CD14-positive monocyte (primary cell): ENCODE data around the gene TMEM171. TPM values are rescaled to one million over a fixed set of nuclear protein-coding genes. Genes with fewer than 3 reads are reported as not detected.

Experiments used
- DNase-seq, 3 donors: peaks; one replicate each; pipeline ENCODE4 v3.0.0-alpha.2; 2011 to 2022
- H2AFZ ChIP-seq: 2 replicates; pipeline ENCODE4 v1.6.0; 2012; ENCODE audit warnings: mild to moderate bottlenecking, low read depth, low read length, inconsistent platforms; ENCODE audit not compliant: insufficient read depth, poor library complexity, severe bottlenecking
- H3K27ac ChIP-seq, 2 donors: 1 replicate in 1 of 2; 2 replicates in 1 of 2; pipeline ENCODE4 v1.5.1; 2012 to 2013; ENCODE audit warnings: low read length in 2 of 2, control low read depth in 1 of 2, inconsistent platforms in 1 of 2, low read depth in 1 of 2, mild to moderate bottlenecking in 1 of 2
- H3K27me3 ChIP-seq, 2 donors: one replicate each; pipeline versions ENCODE4 v1.6.0 to v1.6.1; 2011 to 2013; ENCODE audit warnings: low read length in 2 of 2; ENCODE audit not compliant: control insufficient read depth in 2 of 2, insufficient read depth in 2 of 2
- H3K36me3 ChIP-seq, 2 donors: replicated peaks in 1 of 2; 1 replicate in 1 of 2; 2 replicates in 1 of 2; pipeline versions ENCODE4 v1.5.1 to v1.6.1; 2012 to 2013; ENCODE audit warnings: low read length in 2 of 2, control low read depth in 1 of 2, inconsistent platforms in 1 of 2, mild to moderate bottlenecking in 1 of 2; ENCODE audit not compliant: insufficient read depth in 2 of 2, control insufficient read depth in 1 of 2
- H3K4me1 ChIP-seq, 2 donors: 1 replicate in 1 of 2; 2 replicates in 1 of 2; pipeline versions ENCODE4 v1.5.1 to v1.6.1; 2012 to 2013; ENCODE audit warnings: low read length in 2 of 2, control low read depth in 1 of 2, inconsistent platforms in 1 of 2, mild to moderate bottlenecking in 1 of 2, moderate library complexity in 1 of 2; ENCODE audit not compliant: insufficient read depth in 2 of 2, control insufficient read depth in 1 of 2
- H3K4me2 ChIP-seq: replicated peaks from 2 replicates; pipeline ENCODE3; 2012; ENCODE audit warnings: low read length, moderate library complexity, mild to moderate bottlenecking; ENCODE audit not compliant: poor library complexity, severe bottlenecking; ENCODE audit errors: extremely low read depth
- H3K4me3 ChIP-seq, 3 experiments: fragments of 200-600 bp in 1 of 3; sonication (generic) in 1 of 3; replicated peaks in 1 of 3; 1 replicate in 2 of 3; 2 replicates in 1 of 3; pipeline ENCODE4 v1.5.1; 2011 to 2013; ENCODE audit warnings: low read length in 3 of 3, mild to moderate bottlenecking in 3 of 3, control low read depth in 2 of 3, low read depth in 2 of 3, inconsistent platforms in 1 of 3, moderate library complexity in 1 of 3
- H3K79me2 ChIP-seq: 2 replicates; pipeline ENCODE4 v1.6.0; 2012; ENCODE audit warnings: mild to moderate bottlenecking, control low read depth, inconsistent platforms, low read length, moderate library complexity; ENCODE audit not compliant: insufficient read depth
- H3K9ac ChIP-seq: 2 replicates; pipeline ENCODE4 v1.6.0; 2017; ENCODE audit warnings: low read length, mild to moderate bottlenecking; ENCODE audit not compliant: insufficient read depth, poor library complexity, severe bottlenecking
- H3K9me3 ChIP-seq, 2 donors: replicated peaks in 1 of 2; 1 replicate in 1 of 2; 2 replicates in 1 of 2; pipeline versions ENCODE4 v1.5.1 to v1.6.1; 2012 to 2013; ENCODE audit warnings: low read length in 2 of 2, control low read depth in 1 of 2; ENCODE audit not compliant: control insufficient read depth in 1 of 2, insufficient read depth in 1 of 2
- H4K20me1 ChIP-seq: 2 replicates; pipeline ENCODE4 v1.6.0; 2012; ENCODE audit warnings: mild to moderate bottlenecking, low read length, control low read depth, moderate library complexity; ENCODE audit not compliant: insufficient read depth
- H3K27ac Mint-ChIP-seq, 7 donors: one replicate each; pipeline ENCODE4 v1.8.0; 2020; ENCODE audit warnings: mild to moderate bottlenecking in 7 of 7, mixed read lengths in 7 of 7, moderate library complexity in 6 of 7, inconsistent platforms in 2 of 7
- H3K27me3 Mint-ChIP-seq, 3 donors: one replicate each; pipeline ENCODE4 v1.8.0; 2021 to 2022; ENCODE audit warnings: low read depth in 3 of 3, mild to moderate bottlenecking in 3 of 3, mixed read lengths in 3 of 3, moderate library complexity in 3 of 3, inconsistent platforms in 1 of 3
- H3K36me3 Mint-ChIP-seq, 2 donors: one replicate each; pipeline ENCODE4 v1.8.0; 2020; ENCODE audit warnings: mixed read lengths in 2 of 2, inconsistent platforms in 1 of 2, mild to moderate bottlenecking in 1 of 2
- H3K4me1 Mint-ChIP-seq: one replicate; pipeline ENCODE4 v1.8.0; 2020; ENCODE audit warnings: mild to moderate bottlenecking, mixed read lengths
- H3K4me3 Mint-ChIP-seq, 2 donors: one replicate each; pipeline ENCODE4 v1.8.0; 2020; ENCODE audit warnings: mild to moderate bottlenecking in 2 of 2, mixed read lengths in 2 of 2, moderate library complexity in 1 of 2
- H3K9me3 Mint-ChIP-seq, 7 donors: one replicate each; pipeline ENCODE4 v1.8.0; 2020 to 2022; ENCODE audit warnings: mixed read lengths in 7 of 7, mild to moderate bottlenecking in 6 of 7, moderate library complexity in 6 of 7, inconsistent platforms in 2 of 7
- WGBS: methylation state at CpG from one replicate; pipeline ENCODE4 v1.1.5; 2013; ENCODE audit warnings: missing lambda C conversion rate; ENCODE audit not compliant: insufficient coverage; 5-methylcytosine and 5-hydroxymethylcytosine counted together
- intact Hi-C, 2 donors: fragments of 100-400 bp; cut with micrococcal nuclease; formaldehyde crosslinking; loops; one replicate each; pipeline versions ENCODE4 v1.15.0 to v1.15.1; 2023
- polyA plus RNA-seq, 3 donors: library from polyadenylated mRNA; depleted of rRNA in 1 of 3; unstranded in 2 of 3; stranded (reverse) in 1 of 3; fragments of 300-500 nt in 2 of 3; fragments of >200 nt in 1 of 3; fragmentation: Illumina TruSeq in 2 of 3; gene quantifications; 1 replicate in 2 of 3; 2 replicates in 1 of 3; pipeline ENCODE4 v1.2.3, GENCODE V29; 2012 to 2021
- TF ChIP-seq, protein P1 (sequence below): fragments of 200-600 bp; IDR thresholded peaks from one replicate; pipeline ENCODE4 v1.8.0; 2022; ENCODE audit warnings: antibody characterized with exemption, mild to moderate bottlenecking

The TMEM171 gene
- polyA plus RNA-seq, 3 donors, result not detected

DNA sequence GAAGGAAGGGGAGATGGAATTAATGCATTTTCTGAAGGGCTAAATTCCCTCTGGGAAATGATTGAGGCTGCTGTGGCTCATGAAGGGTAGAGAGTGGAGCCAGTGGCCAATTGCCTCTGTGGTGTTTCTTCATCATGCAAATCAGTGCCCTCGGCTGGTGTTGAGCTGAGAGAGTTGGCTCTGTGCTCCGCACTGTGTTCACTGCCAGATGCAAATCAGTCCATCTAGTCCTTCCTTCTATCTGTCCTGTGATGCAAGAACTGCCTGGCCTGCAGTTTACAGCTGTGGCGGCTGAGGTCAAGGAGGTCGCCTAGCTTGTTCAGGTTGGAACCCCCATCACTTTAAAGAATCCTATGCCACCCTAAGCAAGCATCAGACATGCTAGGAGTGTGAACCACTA is 6.0 kb downstream of the TMEM171 start:
- H2AFZ ChIP-seq, result no peak overlapping the region
- no peaks in the 10 kb centered on the region for H3K4me1 ChIP-seq
- H3K27me3 ChIP-seq, result peaks cover 19 to 67% of the 10 kb centered on the region in 2 donors
- no peak for DNase-seq
- Mint-ChIP-seq H3K4me3 (no peak overlapping the region), H3K36me3 (no peaks in the 10 kb centered on the region), H3K27ac (peak overlapping the region in 1 of 7 donors; percentile 14), H3K27me3 (peaks cover 47 to 89% (median 73%) of the 10 kb centered on the region in 3 donors), H3K9me3 (peaks cover 0 to 2% (median 0%) of the 10 kb centered on the region in 7 donors), H3K4me1 (peaks cover 1% of the 10 kb centered on the region)
- 81% methylated on average over 3 of the region's 4 CpGs for WGBS
- H3K4me2 ChIP-seq, result no peak overlapping the region
- H3K9ac ChIP-seq, result no peak overlapping the region
- no peak overlapping the region for H3K4me3 ChIP-seq
- H4K20me1 ChIP-seq, result no peaks in the 10 kb centered on the region
- intact Hi-C loops, result no loop called here
- H3K9me3 ChIP-seq, result no peaks in the 10 kb centered on the region
- H3K27ac ChIP-seq, result no peak overlapping the region
- H3K79me2 ChIP-seq, result no peaks in the 10 kb centered on the region
- TF ChIP-seq, protein P1, sequence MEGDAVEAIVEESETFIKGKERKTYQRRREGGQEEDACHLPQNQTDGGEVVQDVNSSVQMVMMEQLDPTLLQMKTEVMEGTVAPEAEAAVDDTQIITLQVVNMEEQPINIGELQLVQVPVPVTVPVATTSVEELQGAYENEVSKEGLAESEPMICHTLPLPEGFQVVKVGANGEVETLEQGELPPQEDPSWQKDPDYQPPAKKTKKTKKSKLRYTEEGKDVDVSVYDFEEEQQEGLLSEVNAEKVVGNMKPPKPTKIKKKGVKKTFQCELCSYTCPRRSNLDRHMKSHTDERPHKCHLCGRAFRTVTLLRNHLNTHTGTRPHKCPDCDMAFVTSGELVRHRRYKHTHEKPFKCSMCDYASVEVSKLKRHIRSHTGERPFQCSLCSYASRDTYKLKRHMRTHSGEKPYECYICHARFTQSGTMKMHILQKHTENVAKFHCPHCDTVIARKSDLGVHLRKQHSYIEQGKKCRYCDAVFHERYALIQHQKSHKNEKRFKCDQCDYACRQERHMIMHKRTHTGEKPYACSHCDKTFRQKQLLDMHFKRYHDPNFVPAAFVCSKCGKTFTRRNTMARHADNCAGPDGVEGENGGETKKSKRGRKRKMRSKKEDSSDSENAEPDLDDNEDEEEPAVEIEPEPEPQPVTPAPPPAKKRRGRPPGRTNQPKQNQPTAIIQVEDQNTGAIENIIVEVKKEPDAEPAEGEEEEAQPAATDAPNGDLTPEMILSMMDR, result no peak
- no peaks in the 10 kb centered on the region for H3K36me3 ChIP-seq

DNA sequence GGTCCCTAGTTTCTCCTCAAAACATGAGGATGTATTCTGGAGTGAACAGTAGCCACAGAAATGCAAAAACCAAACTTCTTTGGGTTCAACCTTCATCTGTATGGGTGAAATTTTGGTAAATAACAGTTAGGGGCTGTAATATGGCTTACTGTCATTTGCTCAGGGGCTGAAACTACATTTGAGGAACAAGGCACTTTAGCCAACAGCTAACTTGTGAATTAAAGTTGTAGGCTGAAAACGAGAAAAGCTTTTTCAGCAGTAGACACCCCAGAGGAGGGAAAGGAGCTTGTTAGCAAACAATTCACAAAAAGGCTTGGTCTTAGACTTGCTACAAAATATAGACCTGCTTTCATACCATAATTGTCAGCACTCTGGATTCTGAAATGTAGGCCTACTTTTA is 6.6 kb downstream of the TMEM171 start:
- peaks cover 15 to 67% of the 10 kb centered on the region in 2 donors for H3K27me3 ChIP-seq
- no peak overlapping the region for H2AFZ ChIP-seq
- no peak overlapping the region for H3K27ac Mint-ChIP-seq
- H3K4me3 Mint-ChIP-seq, result no peak overlapping the region
- H3K27me3 Mint-ChIP-seq, result peaks cover 41 to 88% (median 70%) of the 10 kb centered on the region in 3 donors
- H3K79me2 ChIP-seq, result no peaks in the 10 kb centered on the region
- H3K4me2 ChIP-seq, result no peak overlapping the region
- no peak for DNase-seq
- no peaks in the 10 kb centered on the region for H3K4me1 ChIP-seq
- no peak overlapping the region for H3K27ac ChIP-seq
- H3K9me3 ChIP-seq, result no peaks in the 10 kb centered on the region
- intact Hi-C loops, result no loop called here
- peaks cover 0 to 2% (median 0%) of the 10 kb centered on the region in 7 donors for H3K9me3 Mint-ChIP-seq
- no peaks in the 10 kb centered on the region for H3K36me3 ChIP-seq
- no peaks in the 10 kb centered on the region for H4K20me1 ChIP-seq
- no peak overlapping the region for H3K4me3 ChIP-seq
- no CpG with 5 or more reads among the region's 1 CpG for WGBS
- peaks cover 1% of the 10 kb centered on the region for H3K4me1 Mint-ChIP-seq
- TF ChIP-seq, protein P1, result no peak
- no peak overlapping the region for H3K9ac ChIP-seq
- no peaks in the 10 kb centered on the region for H3K36me3 Mint-ChIP-seq
